CD4-positive, alpha-beta T cell treated with Interleukin-2 at 100 ng/mL for 4 hours (primary cell): ENCODE results near the gene EIF4A3.
A peak's percentile ranks its signal among the peaks of the same experiment; 100 is the strongest.
"Not testable (repeated sequence)": the region's sequence is repeated elsewhere in the genome, so short reads cannot be mapped to it uniquely, and the experiment has no call there.

ENCODE experiments used
- DNase-seq: peaks from one replicate; pipeline ENCODE4 v3.0.0-alpha.2; 2020; ENCODE audit warnings: low spot score

The EIF4A3 gene

GRCh38 chr17:80173126-80173525 is 26.2 kb upstream of the EIF4A3 start:
- no peak for DNase-seq

GRCh38 chr17:80171681-80172080 is 24.8 kb upstream of the EIF4A3 start:
- DNase-seq = no peak

- DNase-seq = no peak
Measured at GRCh38 chr17:80169784-80170500, 23.0 kb upstream of the EIF4A3 start, which contains the start of gene CARD14. Gene CARD14, plus strand, starts transcription at chr17:80170030. Its CDS starts 11,409 bp downstream, at chr17:80181439.

GRCh38 chr17:80169107-80169506 is 22.2 kb upstream of the EIF4A3 start:
- DNase-seq = no peak

- DNase-seq = no peak
Measured at GRCh38 chr17:80168371-80168770, 21.4 kb upstream of the EIF4A3 start.

- no peak for DNase-seq
Measured at GRCh38 chr17:80166446-80166845, 19.5 kb upstream of the EIF4A3 start.

GRCh38 chr17:80164185-80164584 is 17.3 kb upstream of the EIF4A3 start:
- DNase-seq = no peak

- no peak for DNase-seq
Measured at GRCh38 chr17:80163336-80163735, 16.4 kb upstream of the EIF4A3 start.

GRCh38 chr17:80160536-80160935 is 13.6 kb upstream of the EIF4A3 start:
- DNase-seq = no peak

GRCh38 chr17:80158846-80159245 is 11.9 kb upstream of the EIF4A3 start:
- no peak for DNase-seq

- not testable (repeated sequence) for DNase-seq
Measured at GRCh38 chr17:80155600-80155999, 8.7 kb upstream of the EIF4A3 start.

GRCh38 chr17:80154166-80154565 is 7.2 kb upstream of the EIF4A3 start:
- DNase-seq = no peak

- no peak for DNase-seq
Measured at GRCh38 chr17:80153004-80153403, 6.1 kb upstream of the EIF4A3 start.

GRCh38 chr17:80152081-80152702 is 5.3 kb upstream of the EIF4A3 start:
- no peak for DNase-seq

GRCh38 chr17:80151333-80151732 is 4.4 kb upstream of the EIF4A3 start:
- no peak for DNase-seq

GRCh38 chr17:80146121-80147034 is 550 bp downstream of the EIF4A3 start:
- peak; percentile 12 for DNase-seq

- DNase-seq = no peak
Measured at GRCh38 chr17:80145076-80146075, 1.6 kb downstream of the EIF4A3 start.

GRCh38 chr17:80142929-80143328 is 4.0 kb downstream of the EIF4A3 start:
- no peak for DNase-seq

GRCh38 chr17:80141463-80142165 is 5.3 kb downstream of the EIF4A3 start:
- no peak for DNase-seq

GRCh38 chr17:80138856-80139426 is 8.0 kb downstream of the EIF4A3 start:
- no peak for DNase-seq
